Measurements from ENCODE around the gene GPR132. TPM values are rescaled to one million over a fixed set of nuclear protein-coding genes. Genes with fewer than 3 reads are reported as not detected.
A peak's percentile ranks its signal among the peaks of the same experiment; 100 is the strongest.

Gene GPR132
- total RNA-seq, 6 experiments from 2014 or later = 0.11 to 0.84 (median 0.39) TPM

GRCh38 chr14:105089746-105090492, 24.7 kb upstream of the GPR132 start:
- intact Hi-C loops (cut with DNase I) = loop anchor here (10.0 kb wide), 2 partner anchors 195 to 265 kb away; no protein-coding TSS in a partner anchor

GRCh38 chr14:105088812-105089745, 23.8 kb upstream of the GPR132 start:
- intact Hi-C loops (cut with DNase I) = loop anchor here in 1 of 2 donors (10.0 kb wide), 1 partner anchor 266 kb away; no protein-coding TSS in a partner anchor
- TF ChIP-seq POLR2A (IDR thresholded peaks at IDR 0.05) = no peak
- TF ChIP-seq CTCF (IDR thresholded peaks at IDR 0.05) = no peak
- Histone ChIP-seq H3K4me3 (no peak overlapping the region), H3K27ac (no peak overlapping the region), H3K36me3 (no peaks in the 10 kb centered on the region), H3K27me3 (peaks cover 0 to 9% of the 10 kb centered on the region in 2 donors), H3K4me1 (peaks cover 2 to 30% (median 16%) of the 10 kb centered on the region in 4 donors), H3K9me3 (no peaks in the 10 kb centered on the region)
- DNase-seq (peak in 1 of 3 donors; percentile 44), ATAC-seq (no peak)
- 74% methylated on average over 5 of the region's 24 CpGs for WGBS (ENCODE audit: insufficient coverage, low coverage, low lambda C conversion rate, missing lambda C conversion rate)

More at GRCh38 chr14:105089746-105090492, 24.7 kb upstream of the GPR132 start:
- H3K27me3 ChIP-seq = peaks cover 0 to 9% of the 10 kb centered on the region in 2 donors
- WGBS (ENCODE audit: insufficient coverage, low coverage, low lambda C conversion rate, missing lambda C conversion rate) = 83% methylated on average over 2 of the region's 15 CpGs
- H3K9me3 ChIP-seq = no peaks in the 10 kb centered on the region
- TF ChIP-seq CTCF (IDR thresholded peaks at IDR 0.05) = no peak
- no peak overlapping the region for H3K4me3 ChIP-seq
- peak in 2 of 3 donors; percentile 46 to 58 for DNase-seq
- H3K4me1 ChIP-seq = peaks cover 2 to 30% (median 16%) of the 10 kb centered on the region in 4 donors
- H3K27ac ChIP-seq = no peak overlapping the region
- no peaks in the 10 kb centered on the region for H3K36me3 ChIP-seq
- no peak for ATAC-seq

- WGBS (ENCODE audit: insufficient coverage, low coverage, low lambda C conversion rate, missing lambda C conversion rate) = 22% methylated on average over 6 of the region's 44 CpGs
- peaks cover 2 to 30% (median 16%) of the 10 kb centered on the region in 4 donors for H3K4me1 ChIP-seq
Observed at GRCh38 chr14:105087963-105088811, 23.0 kb upstream of the GPR132 start.

More at GRCh38 chr14:105087963-105088811, 23.0 kb upstream of the GPR132 start:
- no peak overlapping the region for H3K27ac ChIP-seq
- no peaks in the 10 kb centered on the region for H3K36me3 ChIP-seq
- peak in 1 of 4 donors; percentile 23 for ATAC-seq
- H3K27me3 ChIP-seq = peaks cover 0 to 9% of the 10 kb centered on the region in 2 donors
- TF ChIP-seq POLR2A (IDR thresholded peaks at IDR 0.05) (no peak), CTCF (IDR thresholded peaks at IDR 0.05) (no peak)
- no peaks in the 10 kb centered on the region for H3K9me3 ChIP-seq
- DNase-seq = peak in 2 of 3 donors; percentile 49 to 71
- intact Hi-C loops (cut with DNase I) = loop anchor here in 1 of 2 donors (10.0 kb wide), 1 partner anchor 267 kb away; no protein-coding TSS in a partner anchor
- H3K4me3 ChIP-seq = no peak overlapping the region
